ENCODE results near the gene SGTB.
A peak's percentile ranks its signal among the peaks of the same experiment; 100 is the strongest.

Gene SGTB

GRCh38 chr5:65672796-65673195 lies 49.1 kb downstream of the SGTB start:
- Histone ChIP-seq H3K4me3 (no peak overlapping the region), H3K27ac (no peak overlapping the region)
- no peak for DNase-seq (ENCODE audit: low spot score)
- no peak for TF ChIP-seq CTCF (IDR thresholded peaks at IDR 0.05)

- DNase-seq (ENCODE audit: low spot score) = no peak
- TF ChIP-seq CTCF (IDR thresholded peaks at IDR 0.05) = no peak
These were observed 53.2 kb downstream of the SGTB start for GRCh38 chr5:65668696-65669095.

GRCh38 chr5:65663804-65664521 lies 57.9 kb downstream of the SGTB start:
- TF ChIP-seq CTCF (IDR thresholded peaks at IDR 0.05) = peak; percentile 17
- Histone ChIP-seq H3K4me3 (no peak overlapping the region), H3K27ac (no peak overlapping the region)
- no peak for DNase-seq (ENCODE audit: low spot score)

More at GRCh38 chr5:65668696-65669095, 53.2 kb downstream of the SGTB start:
- Histone ChIP-seq H3K4me3 (no peak overlapping the region), H3K27ac (no peak overlapping the region)

- Histone ChIP-seq H3K27ac (no peak overlapping the region), H3K4me3 (no peak overlapping the region)
- no peak for TF ChIP-seq CTCF (IDR thresholded peaks at IDR 0.05)
- DNase-seq (ENCODE audit: low spot score) = no peak
These were observed 67.2 kb downstream of the SGTB start for GRCh38 chr5:65654713-65655112.

- no peak for DNase-seq (ENCODE audit: low spot score)
These were observed 70.8 kb downstream of the SGTB start for GRCh38 chr5:65651144-65651543.

GRCh38 chr5:65647941-65648340 lies 74.0 kb downstream of the SGTB start:
- DNase-seq (ENCODE audit: low spot score) = no peak

More at GRCh38 chr5:65651144-65651543, 70.8 kb downstream of the SGTB start:
- Histone ChIP-seq H3K27ac (no peak overlapping the region), H3K4me3 (no peak overlapping the region)
- no peak for TF ChIP-seq CTCF (IDR thresholded peaks at IDR 0.05)

More at GRCh38 chr5:65647941-65648340, 74.0 kb downstream of the SGTB start:
- Histone ChIP-seq H3K4me3 (no peak overlapping the region), H3K27ac (no peak overlapping the region)
- no peak for TF ChIP-seq CTCF (IDR thresholded peaks at IDR 0.05)

All from coronary artery (tissue), 2 donors.